Measurements from ENCODE around the gene COPB1.

DNA sequence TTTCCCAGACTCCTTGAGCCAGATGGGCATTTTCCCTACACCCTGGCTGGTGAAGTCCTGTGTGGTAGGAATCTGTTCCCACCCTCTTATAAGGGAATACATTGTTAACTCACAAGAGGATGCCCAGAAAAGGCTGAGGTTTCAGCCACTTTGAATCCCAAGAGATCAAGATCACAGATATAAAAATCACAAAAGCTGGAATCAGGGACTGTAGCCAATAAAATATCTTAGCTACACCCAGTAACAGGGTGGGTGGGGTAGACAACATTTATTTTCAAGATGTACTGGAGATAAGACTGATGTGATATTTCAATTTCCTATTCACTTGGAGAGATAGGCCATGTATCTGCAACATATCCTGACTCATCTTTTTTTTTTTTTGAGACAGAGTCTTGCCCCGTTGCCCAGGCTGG is 50.3 kb downstream of the COPB1 start:
- TF ChIP-seq CTCF (IDR thresholded peaks at IDR 0.05): no peak
- TF ChIP-seq POLR2A (IDR thresholded peaks at IDR 0.05): no peak

Measured in transverse colon (tissue), 3 donors.